Upper lobe of left lung (tissue), 6 donors: ENCODE measurements around the gene INPP4B. TPM values are rescaled to one million over a fixed set of nuclear protein-coding genes. Genes with fewer than 3 reads are reported as not detected.

Source experiments
- ATAC-seq, 2 donors: fragments of 200-7000 bp; cut with Tn5 transposase; one replicate each; pipeline ENCODE4 v1.9.1; 2022; ENCODE audit warnings: mild to moderate bottlenecking in 2 of 2, moderate library complexity in 2 of 2; ENCODE audit not compliant: low FRiP score in 2 of 2
- DNase-seq, 2 donors: peaks; one replicate each; pipeline ENCODE4 v3.0.0-alpha.2; 2019 to 2020
- H3K27ac ChIP-seq, 4 donors: fragments of 200-600 bp; sonication (generic); one replicate each; pipeline ENCODE4 v1.5.1; 2016 to 2019
- H3K27me3 ChIP-seq, 4 donors: fragments of 200-600 bp; sonication (generic); one replicate each; pipeline ENCODE4 v1.5.1; 2017 to 2019
- H3K36me3 ChIP-seq, 4 donors: fragments of 200-600 bp; sonication (generic); one replicate each; pipeline ENCODE4 v1.5.1; 2016 to 2019
- H3K4me1 ChIP-seq, 4 donors: fragments of 200-600 bp; sonication (generic); one replicate each; pipeline ENCODE4 v1.5.1; 2018 to 2019
- H3K4me3 ChIP-seq, 4 donors: fragments of 200-600 bp; sonication (generic); one replicate each; pipeline ENCODE4 v1.5.1; 2017 to 2019; ENCODE audit warnings: mild to moderate bottlenecking in 2 of 4, moderate library complexity in 1 of 4
- H3K9me3 ChIP-seq, 4 donors: fragments of 200-600 bp; sonication (generic); one replicate each; pipeline ENCODE4 v1.5.1; 2018 to 2019
- EP300 ChIP-seq, 4 donors: sonication (generic); formaldehyde crosslinking; IDR thresholded peaks; one replicate each; pipeline ENCODE4 v1.5.1; 2017; ENCODE audit warnings: antibody characterized with exemption in 4 of 4, control low read depth in 2 of 4
- POLR2A ChIP-seq, 4 donors: fragments of 450-650 bp; IDR thresholded peaks; one replicate each; pipeline ENCODE4 v1.5.1; 2016 to 2017; ENCODE audit warnings: antibody characterized with exemption in 4 of 4, mild to moderate bottlenecking in 2 of 4
- POLR2AphosphoS5 ChIP-seq, 2 donors: sonication (generic); formaldehyde crosslinking; IDR thresholded peaks; one replicate each; pipeline ENCODE4 v1.5.1; 2017; ENCODE audit warnings: antibody characterized with exemption in 2 of 2
- WGBS, 2 donors: methylation state at CpG; one replicate each; pipeline ENCODE4 v1.1.5; 2017 to 2018; 5-methylcytosine and 5-hydroxymethylcytosine counted together
- total RNA-seq, 6 donors: library from RNA; depleted of rRNA in 4 of 6; stranded (reverse); fragments of >200 nt in 4 of 6; gene quantifications; one replicate each; pipeline versions ENCODE4 v1.1.0 to v1.2.1, GENCODE V29; 2016 to 2021
- TF ChIP-seq, protein P1 (sequence below), 6 experiments: fragments of 450-650 bp in 4 of 6; fragments of 200-600 bp in 2 of 6; sonication (generic) in 2 of 6; IDR thresholded peaks; one replicate each; pipeline ENCODE4 v1.5.1; 2016 to 2019; ENCODE audit warnings: antibody characterized with exemption in 6 of 6
- donor health status: DM: no; HTN: no; CAD: no; lungs with moderate emphysema.
- donor health status: DM: no; HTN: yes; CAD: no; lungs with severe emphysema.

Gene INPP4B
- total RNA-seq, 6 donors from 2014 or later, result 4.7 to 31.4 (median 10.4) TPM

- no peak for ATAC-seq
- Histone ChIP-seq H3K4me3 (no peak overlapping the region), H3K27me3 (no peaks in the 10 kb centered on the region), H3K9me3 (no peaks in the 10 kb centered on the region), H3K4me1 (no peaks in the 10 kb centered on the region), H3K36me3 (no peaks in the 10 kb centered on the region), H3K27ac (no peak overlapping the region)
- TF ChIP-seq EP300 (IDR thresholded peaks at IDR 0.05), result no peak
- TF ChIP-seq POLR2AphosphoS5 (IDR thresholded peaks at IDR 0.05), result no peak
- TF ChIP-seq POLR2A (IDR thresholded peaks at IDR 0.05), result no peak
- TF ChIP-seq, protein P1, sequence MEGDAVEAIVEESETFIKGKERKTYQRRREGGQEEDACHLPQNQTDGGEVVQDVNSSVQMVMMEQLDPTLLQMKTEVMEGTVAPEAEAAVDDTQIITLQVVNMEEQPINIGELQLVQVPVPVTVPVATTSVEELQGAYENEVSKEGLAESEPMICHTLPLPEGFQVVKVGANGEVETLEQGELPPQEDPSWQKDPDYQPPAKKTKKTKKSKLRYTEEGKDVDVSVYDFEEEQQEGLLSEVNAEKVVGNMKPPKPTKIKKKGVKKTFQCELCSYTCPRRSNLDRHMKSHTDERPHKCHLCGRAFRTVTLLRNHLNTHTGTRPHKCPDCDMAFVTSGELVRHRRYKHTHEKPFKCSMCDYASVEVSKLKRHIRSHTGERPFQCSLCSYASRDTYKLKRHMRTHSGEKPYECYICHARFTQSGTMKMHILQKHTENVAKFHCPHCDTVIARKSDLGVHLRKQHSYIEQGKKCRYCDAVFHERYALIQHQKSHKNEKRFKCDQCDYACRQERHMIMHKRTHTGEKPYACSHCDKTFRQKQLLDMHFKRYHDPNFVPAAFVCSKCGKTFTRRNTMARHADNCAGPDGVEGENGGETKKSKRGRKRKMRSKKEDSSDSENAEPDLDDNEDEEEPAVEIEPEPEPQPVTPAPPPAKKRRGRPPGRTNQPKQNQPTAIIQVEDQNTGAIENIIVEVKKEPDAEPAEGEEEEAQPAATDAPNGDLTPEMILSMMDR (IDR thresholded peaks at IDR 0.05), result no peak
- 50 to 65% methylated on average over 3 of the region's 3 CpGs for WGBS, 2 donors
- no peak for DNase-seq
Measured at GRCh38 chr4:142447009-142447408, 399.1 kb downstream of the INPP4B start.

- no peak for ATAC-seq
- H3K27ac ChIP-seq, result no peak overlapping the region
Measured at GRCh38 chr4:142443469-142443868, 402.6 kb downstream of the INPP4B start.

GRCh38 chr4:142440093-142440492 lies 406.0 kb downstream of the INPP4B start:
- no peak for ATAC-seq
- H3K4me3 ChIP-seq, result no peak overlapping the region
- WGBS, 2 donors, result 84 to 86% methylated on average over 2 of the region's 2 CpGs
- H3K27me3 ChIP-seq, result no peaks in the 10 kb centered on the region
- H3K36me3 ChIP-seq, result no peaks in the 10 kb centered on the region
- no peak for DNase-seq
- H3K4me1 ChIP-seq, result no peaks in the 10 kb centered on the region
- TF ChIP-seq, protein P1 (IDR thresholded peaks at IDR 0.05), result no peak
- no peak overlapping the region for H3K27ac ChIP-seq
- H3K9me3 ChIP-seq, result no peaks in the 10 kb centered on the region

More at GRCh38 chr4:142443469-142443868, 402.6 kb downstream of the INPP4B start:
- TF ChIP-seq EP300 (IDR thresholded peaks at IDR 0.05) (no peak), POLR2A (IDR thresholded peaks at IDR 0.05) (no peak), POLR2AphosphoS5 (IDR thresholded peaks at IDR 0.05) (no peak)
- TF ChIP-seq, protein P1 (IDR thresholded peaks at IDR 0.05), result no peak
- H3K27me3 ChIP-seq, result no peaks in the 10 kb centered on the region
- WGBS, 2 donors, result 90 to 91% methylated on average over 5 of the region's 5 CpGs
- no peak for DNase-seq
- H3K9me3 ChIP-seq, result no peaks in the 10 kb centered on the region
- no peaks in the 10 kb centered on the region for H3K4me1 ChIP-seq
- no peaks in the 10 kb centered on the region for H3K36me3 ChIP-seq
- no peak overlapping the region for H3K4me3 ChIP-seq

GRCh38 chr4:142435599-142436235 lies 410.4 kb downstream of the INPP4B start:
- DNase-seq (no peak), ATAC-seq (peak in 1 of 2 donors; percentile 30)
- WGBS, 2 donors, result 86 to 97% methylated on average over 6 to 8 of the region's 8 CpGs
- TF ChIP-seq, protein P1 (IDR thresholded peaks at IDR 0.05), result no peak
- TF ChIP-seq POLR2A (IDR thresholded peaks at IDR 0.05), result no peak
- no peak for TF ChIP-seq POLR2AphosphoS5 (IDR thresholded peaks at IDR 0.05)
- TF ChIP-seq EP300 (IDR thresholded peaks at IDR 0.05), result no peak
- Histone ChIP-seq H3K27me3 (no peaks in the 10 kb centered on the region), H3K36me3 (no peaks in the 10 kb centered on the region), H3K4me1 (no peaks in the 10 kb centered on the region), H3K4me3 (no peak overlapping the region), H3K27ac (no peak overlapping the region), H3K9me3 (no peaks in the 10 kb centered on the region)
